Measurements from ENCODE around the gene SLC20A1.

DNA sequence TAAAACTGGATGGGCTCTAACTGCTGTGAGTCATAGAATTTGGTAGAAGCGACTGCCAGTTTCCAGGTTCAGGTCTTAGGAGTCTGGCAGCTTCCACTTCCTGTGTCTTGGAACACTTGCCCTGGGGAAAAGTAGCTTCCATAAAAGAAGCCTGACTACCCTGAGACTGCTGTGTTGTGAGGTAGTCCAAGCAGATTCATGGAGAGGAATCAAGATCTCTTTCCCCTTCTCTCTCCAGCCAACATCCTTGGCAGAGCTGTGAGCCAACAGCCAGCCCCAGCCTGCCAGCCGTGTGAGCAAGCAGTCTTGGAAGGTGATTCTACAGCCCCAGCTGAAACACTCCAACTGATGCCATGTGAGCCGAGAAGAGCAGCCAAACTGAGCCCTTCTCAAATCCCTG lies 33.7 kb downstream of the SLC20A1 start:
- TF ChIP-seq, protein P1, sequence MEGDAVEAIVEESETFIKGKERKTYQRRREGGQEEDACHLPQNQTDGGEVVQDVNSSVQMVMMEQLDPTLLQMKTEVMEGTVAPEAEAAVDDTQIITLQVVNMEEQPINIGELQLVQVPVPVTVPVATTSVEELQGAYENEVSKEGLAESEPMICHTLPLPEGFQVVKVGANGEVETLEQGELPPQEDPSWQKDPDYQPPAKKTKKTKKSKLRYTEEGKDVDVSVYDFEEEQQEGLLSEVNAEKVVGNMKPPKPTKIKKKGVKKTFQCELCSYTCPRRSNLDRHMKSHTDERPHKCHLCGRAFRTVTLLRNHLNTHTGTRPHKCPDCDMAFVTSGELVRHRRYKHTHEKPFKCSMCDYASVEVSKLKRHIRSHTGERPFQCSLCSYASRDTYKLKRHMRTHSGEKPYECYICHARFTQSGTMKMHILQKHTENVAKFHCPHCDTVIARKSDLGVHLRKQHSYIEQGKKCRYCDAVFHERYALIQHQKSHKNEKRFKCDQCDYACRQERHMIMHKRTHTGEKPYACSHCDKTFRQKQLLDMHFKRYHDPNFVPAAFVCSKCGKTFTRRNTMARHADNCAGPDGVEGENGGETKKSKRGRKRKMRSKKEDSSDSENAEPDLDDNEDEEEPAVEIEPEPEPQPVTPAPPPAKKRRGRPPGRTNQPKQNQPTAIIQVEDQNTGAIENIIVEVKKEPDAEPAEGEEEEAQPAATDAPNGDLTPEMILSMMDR (conservative IDR thresholded peaks at IDR 0.05): no peak
- TF ChIP-seq EZH2 (IDR thresholded peaks at IDR 0.05; ENCODE audit: low read depth): no peak
